H9 (cell line): ENCODE measurements around the gene GRID1. TPM values are rescaled to one million over a fixed set of nuclear protein-coding genes. Genes with fewer than 3 reads are reported as not detected.
A peak's percentile ranks its signal among the peaks of the same experiment; 100 is the strongest.

ENCODE experiments used
- DNase-seq: peaks from one replicate; pipeline ENCODE4 v3.0.0-alpha.2; 2017
- H2AFZ ChIP-seq: one replicate; pipeline ENCODE4 v1.6.1; 2013; ENCODE audit warnings: mild to moderate bottlenecking, low read length, control low read depth, moderate library complexity
- H2AK5ac ChIP-seq: 2 replicates; pipeline ENCODE4 v1.6.1; 2013; ENCODE audit warnings: low read length, control low read depth, mixed read lengths; ENCODE audit not compliant: insufficient read length
- H2BK120ac ChIP-seq: one replicate; pipeline ENCODE4 v1.6.1; 2013; ENCODE audit warnings: low read depth, mild to moderate bottlenecking, low read length, control low read depth, inconsistent platforms; ENCODE audit not compliant: poor library complexity, severe bottlenecking
- H2BK12ac ChIP-seq: 2 replicates; pipeline ENCODE4 v1.6.1; 2013; ENCODE audit warnings: low read length, control low read depth, mixed read lengths, low read depth; ENCODE audit not compliant: insufficient read length
- H2BK15ac ChIP-seq: 2 replicates; pipeline ENCODE4 v1.6.1; 2013; ENCODE audit warnings: low read depth, low read length, control low read depth
- H2BK20ac ChIP-seq: one replicate; pipeline ENCODE4 v1.6.1; 2013; ENCODE audit warnings: low read depth, mild to moderate bottlenecking, low read length, control low read depth, inconsistent platforms; ENCODE audit not compliant: poor library complexity, severe bottlenecking
- H2BK5ac ChIP-seq: 2 replicates; pipeline ENCODE4 v1.6.1; 2013; ENCODE audit warnings: low read length, control low read depth, mixed read lengths; ENCODE audit not compliant: insufficient read length
- H3K14ac ChIP-seq: 2 replicates; pipeline ENCODE4 v1.6.1; 2013; ENCODE audit warnings: low read length, control low read depth; ENCODE audit not compliant: insufficient read depth
- H3K18ac ChIP-seq: 2 replicates; pipeline ENCODE4 v1.6.1; 2013; ENCODE audit warnings: low read depth, mild to moderate bottlenecking, mixed read lengths, low read length, control low read depth; ENCODE audit not compliant: insufficient read length
- H3K23ac ChIP-seq: 2 replicates; pipeline ENCODE4 v1.6.1; 2013; ENCODE audit warnings: low read length, control low read depth, mixed read lengths, low read depth; ENCODE audit not compliant: insufficient read length
- H3K23me2 ChIP-seq: 2 replicates; pipeline ENCODE4 v1.6.1; 2013; ENCODE audit warnings: low read depth, mild to moderate bottlenecking, mixed read lengths, low read length, control low read depth; ENCODE audit not compliant: insufficient read length, poor library complexity, severe bottlenecking
- H3K27ac ChIP-seq: 2 replicates; pipeline ENCODE4 v1.5.1; 2013; ENCODE audit warnings: low read length, control low read depth, mixed read lengths, low read depth; ENCODE audit not compliant: insufficient read length
- H3K27me3 ChIP-seq: 2 replicates; pipeline ENCODE4 v1.6.1; 2013; ENCODE audit warnings: low read length, control low read depth, inconsistent platforms; ENCODE audit not compliant: insufficient read depth
- H3K4ac ChIP-seq: 2 replicates; pipeline ENCODE4 v1.6.1; 2013; ENCODE audit warnings: low read depth, mild to moderate bottlenecking, control low read depth, inconsistent platforms, low read length, moderate library complexity
- H3K4me1 ChIP-seq: 2 replicates; pipeline ENCODE4 v1.6.1; 2013; ENCODE audit warnings: low read length, control low read depth, inconsistent platforms; ENCODE audit not compliant: insufficient read depth
- H3K4me2 ChIP-seq: 2 replicates; pipeline ENCODE4 v1.6.1; 2013; ENCODE audit warnings: low read length, control low read depth, mixed read lengths; ENCODE audit not compliant: insufficient read length, insufficient read depth
- H3K56ac ChIP-seq: 2 replicates; pipeline ENCODE4 v1.6.1; 2013; ENCODE audit warnings: low read depth, mild to moderate bottlenecking, mixed read lengths, low read length, control low read depth; ENCODE audit not compliant: insufficient read length
- H3K79me1 ChIP-seq: 2 replicates; pipeline ENCODE4 v1.6.1; 2013; ENCODE audit warnings: low read depth, mild to moderate bottlenecking, moderate library complexity, low read length, control low read depth, inconsistent platforms; ENCODE audit not compliant: insufficient read depth, poor library complexity, severe bottlenecking
- H3K79me2 ChIP-seq: 2 replicates; pipeline ENCODE4 v1.6.1; 2013; ENCODE audit warnings: low read length, control low read depth, inconsistent platforms; ENCODE audit not compliant: insufficient read depth
- H3K9ac ChIP-seq: 2 replicates; pipeline ENCODE4 v1.6.1; 2013; ENCODE audit warnings: low read length, control low read depth, mixed read lengths; ENCODE audit not compliant: insufficient read length; ENCODE audit errors: extremely low read depth
- H3K9me3 ChIP-seq: one replicate; pipeline ENCODE4 v1.6.1; 2013; ENCODE audit warnings: low read depth, low read length, inconsistent platforms; ENCODE audit not compliant: control insufficient read depth
- H3T11ph ChIP-seq: one replicate; pipeline ENCODE4 v1.6.1; 2013; ENCODE audit warnings: mild to moderate bottlenecking, low read length, control low read depth, inconsistent platforms
- H4K20me1 ChIP-seq: one replicate; pipeline ENCODE4 v1.6.1; 2013; ENCODE audit not compliant: control insufficient read depth, insufficient read length, insufficient read depth
- H4K5ac ChIP-seq: 2 replicates; pipeline ENCODE4 v1.6.1; 2013; ENCODE audit warnings: low read depth, mild to moderate bottlenecking, mixed read lengths, low read length, control low read depth; ENCODE audit not compliant: insufficient read length
- H4K8ac ChIP-seq: replicated peaks from 2 replicates; pipeline ENCODE4 v1.6.1; 2013; ENCODE audit warnings: low read length, control low read depth, mixed read lengths, low read depth; ENCODE audit not compliant: insufficient read length
- H4K91ac ChIP-seq: 2 replicates; pipeline ENCODE4 v1.6.1; 2013; ENCODE audit warnings: low read depth, mild to moderate bottlenecking, moderate library complexity, mixed read lengths, low read length, control low read depth; ENCODE audit not compliant: insufficient read length
- H3K27ac Mint-ChIP-seq, 3 experiments: 2 replicates in 2 of 3; 3 replicates in 1 of 3; pipeline ENCODE4 v1.8.0; 2020 to 2021; ENCODE audit warnings: mixed read lengths in 3 of 3, mild to moderate bottlenecking in 1 of 3, moderate library complexity in 1 of 3
- H3K27me3 Mint-ChIP-seq: 2 replicates; pipeline ENCODE4 v1.8.0; 2021; ENCODE audit warnings: low read depth, mild to moderate bottlenecking, moderate library complexity, mixed read lengths
- H3K36me3 Mint-ChIP-seq, 3 experiments: 2 replicates in 2 of 3; 3 replicates in 1 of 3; pipeline ENCODE4 v1.8.0; 2020 to 2021; ENCODE audit warnings: low read depth in 3 of 3, mixed read lengths in 3 of 3; ENCODE audit not compliant: insufficient read depth in 1 of 3
- H3K4me1 Mint-ChIP-seq, 2 experiments: 2 replicates each; pipeline ENCODE4 v1.8.0; 2020; ENCODE audit warnings: mixed read lengths in 2 of 2
- H3K4me3 Mint-ChIP-seq, 2 experiments: 2 replicates in 1 of 2; 3 replicates in 1 of 2; pipeline ENCODE4 v1.8.0; 2020 to 2021; ENCODE audit warnings: mild to moderate bottlenecking in 2 of 2, mixed read lengths in 2 of 2, moderate library complexity in 1 of 2
- H3K9me3 Mint-ChIP-seq, 2 experiments: 2 replicates in 1 of 2; 3 replicates in 1 of 2; pipeline ENCODE4 v1.8.0; 2020; ENCODE audit warnings: mild to moderate bottlenecking in 2 of 2, mixed read lengths in 2 of 2, moderate library complexity in 1 of 2
- WGBS: extraction: QIAGEN DNeasy Blood & Tissue Kit; methylation state at CpG from one replicate; pipeline ENCODE4 v1.1.7; 2013; ENCODE audit warnings: missing lambda C conversion rate, low lambda C conversion rate, mixed read lengths; ENCODE audit not compliant: insufficient read length; ENCODE audit errors: extremely low coverage; 5-methylcytosine and 5-hydroxymethylcytosine counted together
- total RNA-seq: library from RNA; stranded (reverse); gene quantifications from 2 replicates; pipeline ENCODE4 v1.2.1, GENCODE V29; 2021
- TF ChIP-seq, protein P1 (sequence below): fragments of 200-600 bp; sonication (generic); conservative IDR thresholded peaks from 3 replicates; pipeline ENCODE4 v1.8.0; 2021; ENCODE audit warnings: antibody characterized with exemption, mild to moderate bottlenecking

GRID1 gene
- total RNA-seq, 1 experiment from 2014 or later, result 0.35 TPM

DNA sequence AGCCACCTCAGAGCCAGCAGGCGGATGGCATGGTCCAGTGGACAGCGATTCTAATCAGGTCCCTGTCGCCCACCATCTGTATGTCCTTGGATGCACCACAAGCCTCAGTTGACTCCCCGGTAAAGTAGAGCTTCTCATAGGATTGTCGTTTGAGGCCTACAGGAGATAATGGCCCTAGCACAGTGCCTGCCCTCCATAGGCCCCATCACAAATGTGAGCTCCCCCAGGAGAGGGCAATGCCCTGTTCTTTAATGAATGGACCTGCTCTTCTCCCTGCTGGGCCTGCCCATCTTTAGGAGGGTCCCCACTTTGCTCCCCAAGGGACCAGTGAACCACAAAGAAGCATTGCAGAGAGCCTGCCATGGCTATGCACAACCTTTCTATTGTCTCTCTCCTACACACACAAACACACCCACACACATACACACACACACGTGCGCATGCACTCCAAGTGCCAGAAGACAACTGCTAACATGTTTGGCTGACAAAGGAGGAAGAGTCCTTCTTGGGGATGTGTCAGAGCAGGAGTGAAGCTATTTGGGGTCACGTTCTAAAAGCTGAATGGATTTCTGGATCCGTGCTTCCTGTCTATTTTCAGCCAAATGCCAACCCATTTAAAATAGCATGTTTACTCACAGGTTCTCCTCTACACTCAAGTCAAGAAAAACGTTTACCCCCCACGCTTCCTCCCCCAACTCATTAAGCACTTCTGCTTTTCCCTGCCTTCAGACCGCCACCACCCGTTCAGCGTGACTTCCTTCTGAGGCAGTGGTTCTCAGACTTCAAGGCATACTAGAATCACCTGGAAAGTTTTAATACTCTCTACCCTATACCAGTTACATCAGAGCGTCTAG lies 196.1 kb downstream of the GRID1 start:
- H3K4me1 ChIP-seq, result no peaks in the 10 kb centered on the region
- H4K5ac ChIP-seq, result no peak overlapping the region
- H3K18ac ChIP-seq, result no peak overlapping the region
- Mint-ChIP-seq H3K4me1 (no peaks in the 10 kb centered on the region), H3K36me3 (no peaks in the 10 kb centered on the region), H3K9me3 (no peaks in the 10 kb centered on the region), H3K4me3 (no peak overlapping the region), H3K27ac (peak overlapping the region in 1 of 3 experiments; percentile 27; a peak in 1 of 7 replicates), H3K27me3 (peaks cover 3% of the 10 kb centered on the region; the same call in 1 of the 2 replicates)
- no peak overlapping the region for H3K56ac ChIP-seq
- H3K23ac ChIP-seq, result no peak overlapping the region
- H3K23me2 ChIP-seq, result no peaks in the 10 kb centered on the region
- H3K79me2 ChIP-seq, result no peaks in the 10 kb centered on the region
- H3K9ac ChIP-seq, result no peak overlapping the region
- no peaks in the 10 kb centered on the region for H3K9me3 ChIP-seq
- no peak overlapping the region for H2BK20ac ChIP-seq
- no peak overlapping the region for H4K91ac ChIP-seq
- H2BK120ac ChIP-seq, result no peak overlapping the region
- no peak overlapping the region for H4K8ac ChIP-seq
- no peak overlapping the region for H2BK12ac ChIP-seq
- no peak overlapping the region for H3T11ph ChIP-seq
- TF ChIP-seq, protein P1, sequence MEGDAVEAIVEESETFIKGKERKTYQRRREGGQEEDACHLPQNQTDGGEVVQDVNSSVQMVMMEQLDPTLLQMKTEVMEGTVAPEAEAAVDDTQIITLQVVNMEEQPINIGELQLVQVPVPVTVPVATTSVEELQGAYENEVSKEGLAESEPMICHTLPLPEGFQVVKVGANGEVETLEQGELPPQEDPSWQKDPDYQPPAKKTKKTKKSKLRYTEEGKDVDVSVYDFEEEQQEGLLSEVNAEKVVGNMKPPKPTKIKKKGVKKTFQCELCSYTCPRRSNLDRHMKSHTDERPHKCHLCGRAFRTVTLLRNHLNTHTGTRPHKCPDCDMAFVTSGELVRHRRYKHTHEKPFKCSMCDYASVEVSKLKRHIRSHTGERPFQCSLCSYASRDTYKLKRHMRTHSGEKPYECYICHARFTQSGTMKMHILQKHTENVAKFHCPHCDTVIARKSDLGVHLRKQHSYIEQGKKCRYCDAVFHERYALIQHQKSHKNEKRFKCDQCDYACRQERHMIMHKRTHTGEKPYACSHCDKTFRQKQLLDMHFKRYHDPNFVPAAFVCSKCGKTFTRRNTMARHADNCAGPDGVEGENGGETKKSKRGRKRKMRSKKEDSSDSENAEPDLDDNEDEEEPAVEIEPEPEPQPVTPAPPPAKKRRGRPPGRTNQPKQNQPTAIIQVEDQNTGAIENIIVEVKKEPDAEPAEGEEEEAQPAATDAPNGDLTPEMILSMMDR, result no peak
- no peak overlapping the region for H3K14ac ChIP-seq
- no peak overlapping the region for H2BK5ac ChIP-seq
- H3K27ac ChIP-seq, result no peak overlapping the region
- no peaks in the 10 kb centered on the region for H3K27me3 ChIP-seq
- H3K4me2 ChIP-seq, result no peak overlapping the region
- H2AK5ac ChIP-seq, result no peak overlapping the region
- no peaks in the 10 kb centered on the region for H3K79me1 ChIP-seq
- no peak overlapping the region for H2AFZ ChIP-seq
- H3K4ac ChIP-seq, result no peak overlapping the region
- no peaks in the 10 kb centered on the region for H4K20me1 ChIP-seq
- no peak for DNase-seq
- no CpG with 5 or more reads among the region's 15 CpGs for WGBS
- H2BK15ac ChIP-seq, result no peak overlapping the region
